SU-DHL-6 (cell line): Measurements from ENCODE around the gene CCDC142.

Experiments used
- H2AFZ ChIP-seq: fragments of 200-600 bp; sonication (generic); 2 replicates; pipeline ENCODE4 v1.6.1; 2014; ENCODE audit warnings: low read depth, mild to moderate bottlenecking, moderate library complexity, mixed read lengths, antibody characterized with exemption, low read length; ENCODE audit not compliant: severe bottlenecking
- H3F3A ChIP-seq: fragments of 200-600 bp; shearing (Covaris generic); 2 replicates; pipeline ENCODE4 v1.6.0; 2016; ENCODE audit warnings: antibody characterized with exemption, mild to moderate bottlenecking; ENCODE audit not compliant: insufficient read depth
- H3K27ac ChIP-seq: fragments of 200-600 bp; sonication (generic); 2 replicates; pipeline ENCODE4 v1.5.1; 2016; ENCODE audit warnings: low read depth, mild to moderate bottlenecking, low read length, moderate library complexity, mixed read lengths
- H3K27me3 ChIP-seq: fragments of 200-600 bp; sonication (generic), shearing (Covaris generic); 2 replicates; pipeline ENCODE4 v1.6.0; 2014; ENCODE audit warnings: mild to moderate bottlenecking, low read length
- H3K36me3 ChIP-seq: fragments of 200-600 bp; sonication (generic); 2 replicates; pipeline ENCODE4 v1.6.1; 2014; ENCODE audit warnings: mild to moderate bottlenecking, low read length, mixed read lengths
- H3K4me2 ChIP-seq: fragments of 300-600, 200-600 bp; shearing (Covaris generic), sonication (generic); 2 replicates; pipeline ENCODE4 v1.6.0; 2014; ENCODE audit warnings: low read length, low read depth, mild to moderate bottlenecking; ENCODE audit not compliant: poor library complexity, severe bottlenecking
- H3K4me3 ChIP-seq: fragments of 200-600 bp; sonication (generic); 2 replicates; pipeline ENCODE4 v1.5.1; 2014; ENCODE audit warnings: antibody characterized with exemption, low read length, mild to moderate bottlenecking, mixed read lengths; ENCODE audit not compliant: insufficient read depth, poor library complexity, severe bottlenecking
- H3K79me2 ChIP-seq: fragments of 200-600 bp; sonication (generic); 2 replicates; pipeline ENCODE4 v1.6.1; 2014; ENCODE audit warnings: mild to moderate bottlenecking, low read length, moderate library complexity; ENCODE audit not compliant: insufficient read depth
- H3K9ac ChIP-seq: fragments of 200-600 bp; sonication (generic); 2 replicates; pipeline ENCODE4 v1.7.0; 2014; ENCODE audit warnings: mild to moderate bottlenecking, low read length
- H3K9me2 ChIP-seq: fragments of 200-600 bp; sonication (generic); replicated peaks from 2 replicates; pipeline ENCODE4 v1.6.1; 2014; ENCODE audit warnings: low read length; ENCODE audit not compliant: insufficient read depth
- H3K9me3 ChIP-seq: fragments of 200-600 bp; sonication (generic); 2 replicates; pipeline ENCODE4 v1.6.1; 2014; ENCODE audit warnings: low read length, mixed read lengths; ENCODE audit not compliant: insufficient read depth
- H4K20me1 ChIP-seq: fragments of 200-600 bp; sonication (generic); 2 replicates; pipeline ENCODE4 v1.6.1; 2014; ENCODE audit warnings: low read depth, mild to moderate bottlenecking, antibody characterized with exemption, low read length, moderate library complexity, mixed read lengths
- EZH2phosphoT487 ChIP-seq: fragments of 200-600 bp; sonication (generic), shearing (Covaris generic); conservative IDR thresholded peaks from 2 replicates; pipeline ENCODE4 v1.6.1; 2018; ENCODE audit warnings: mild to moderate bottlenecking, antibody characterized with exemption, low read length, moderate library complexity, mixed read lengths
- TF ChIP-seq, protein P1 (sequence below): fragments of 200-600 bp; sonication (generic); IDR thresholded peaks from one replicate; pipeline ENCODE4 v1.5.1; 2017; ENCODE audit warnings: antibody characterized with exemption, mild to moderate bottlenecking, low read length, moderate library complexity; ENCODE audit not compliant: insufficient read depth, poor library complexity, severe bottlenecking

CCDC142 gene

GRCh38 chr2:74474481-74474880 is 8.3 kb downstream of the CCDC142 start:
- H2AFZ ChIP-seq: no peak overlapping the region
- H3K9ac ChIP-seq: no peak overlapping the region
- no peaks in the 10 kb centered on the region for H3K27me3 ChIP-seq
- H3K9me2 ChIP-seq: no peaks in the 10 kb centered on the region
- peaks cover 20% of the 10 kb centered on the region for H3F3A ChIP-seq
- H4K20me1 ChIP-seq: no peaks in the 10 kb centered on the region
- no peaks in the 10 kb centered on the region for H3K36me3 ChIP-seq
- no peak overlapping the region for H3K4me2 ChIP-seq
- H3K27ac ChIP-seq: no peak overlapping the region
- TF ChIP-seq EZH2phosphoT487: no peak
- TF ChIP-seq, protein P1, sequence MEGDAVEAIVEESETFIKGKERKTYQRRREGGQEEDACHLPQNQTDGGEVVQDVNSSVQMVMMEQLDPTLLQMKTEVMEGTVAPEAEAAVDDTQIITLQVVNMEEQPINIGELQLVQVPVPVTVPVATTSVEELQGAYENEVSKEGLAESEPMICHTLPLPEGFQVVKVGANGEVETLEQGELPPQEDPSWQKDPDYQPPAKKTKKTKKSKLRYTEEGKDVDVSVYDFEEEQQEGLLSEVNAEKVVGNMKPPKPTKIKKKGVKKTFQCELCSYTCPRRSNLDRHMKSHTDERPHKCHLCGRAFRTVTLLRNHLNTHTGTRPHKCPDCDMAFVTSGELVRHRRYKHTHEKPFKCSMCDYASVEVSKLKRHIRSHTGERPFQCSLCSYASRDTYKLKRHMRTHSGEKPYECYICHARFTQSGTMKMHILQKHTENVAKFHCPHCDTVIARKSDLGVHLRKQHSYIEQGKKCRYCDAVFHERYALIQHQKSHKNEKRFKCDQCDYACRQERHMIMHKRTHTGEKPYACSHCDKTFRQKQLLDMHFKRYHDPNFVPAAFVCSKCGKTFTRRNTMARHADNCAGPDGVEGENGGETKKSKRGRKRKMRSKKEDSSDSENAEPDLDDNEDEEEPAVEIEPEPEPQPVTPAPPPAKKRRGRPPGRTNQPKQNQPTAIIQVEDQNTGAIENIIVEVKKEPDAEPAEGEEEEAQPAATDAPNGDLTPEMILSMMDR: no peak
- no peaks in the 10 kb centered on the region for H3K79me2 ChIP-seq
- H3K9me3 ChIP-seq: no peaks in the 10 kb centered on the region
- no peak overlapping the region for H3K4me3 ChIP-seq

- H4K20me1 ChIP-seq: no peaks in the 10 kb centered on the region
Observed at GRCh38 chr2:74472945-74473258, 9.9 kb downstream of the CCDC142 start.

GRCh38 chr2:74472086-74472944 is 10.5 kb downstream of the CCDC142 start, which contains the start of gene MRPL53:
MRPL53 (minus strand) TSS chr2:74472680; CDS start chr2:74472660, 20 bp downstream.
- Histone ChIP-seq H2AFZ (peak within 1 kb of the TSS; percentile 88), H3K9ac (peak within 1 kb of the TSS; percentile 78), H3K27ac (peak within 1 kb of the TSS; percentile 89)

More at GRCh38 chr2:74472945-74473258, 9.9 kb downstream of the CCDC142 start:
- TF ChIP-seq EZH2phosphoT487: no peak
- TF ChIP-seq, protein P1: no peak
- H3K9ac ChIP-seq: peak overlapping the region; percentile 78
- H3K36me3 ChIP-seq: no peaks in the 10 kb centered on the region
- no peaks in the 10 kb centered on the region for H3K9me2 ChIP-seq
- peak overlapping the region; percentile 89 for H3K27ac ChIP-seq
- no peaks in the 10 kb centered on the region for H3K9me3 ChIP-seq
- peaks cover 20% of the 10 kb centered on the region for H3F3A ChIP-seq
- peak overlapping the region; percentile 72 for H3K4me3 ChIP-seq
- H3K27me3 ChIP-seq: no peaks in the 10 kb centered on the region
- peak overlapping the region; percentile 88 for H2AFZ ChIP-seq
- no peaks in the 10 kb centered on the region for H3K79me2 ChIP-seq
- H3K4me2 ChIP-seq: peak overlapping the region; percentile 98

More at GRCh38 chr2:74472086-74472944, 10.5 kb downstream of the CCDC142 start, which contains the start of gene MRPL53:
- Histone ChIP-seq H3F3A (peaks cover 20% of the 10 kb centered on the region), H3K9me3 (no peaks in the 10 kb centered on the region), H3K4me3 (peak within 1 kb of the TSS; percentile 72), H3K36me3 (no peaks in the 10 kb centered on the region), H3K4me2 (peak within 1 kb of the TSS; percentile 98), H3K27me3 (no peaks in the 10 kb centered on the region), H3K9me2 (no peaks in the 10 kb centered on the region), H3K79me2 (no peaks in the 10 kb centered on the region), H4K20me1 (no peaks in the 10 kb centered on the region)
- TF ChIP-seq EZH2phosphoT487: no peak
- TF ChIP-seq, protein P1: no peak
